Caco-2 (cell line): Measurements from ENCODE around the gene DESI2. TPM values are rescaled to one million over a fixed set of nuclear protein-coding genes. Genes with fewer than 3 reads are reported as not detected.
"Not testable (repeated sequence)": the region's sequence is repeated elsewhere in the genome, so short reads cannot be mapped to it uniquely, and the experiment has no call there.

Experiments used
- BruUV-seq: library from RNA; stranded (reverse); fragments of 400-500 nt; replicated peaks from 2 replicates; lab custom pipeline; 2021; lab: Mats Ljungman, UMichigan
- CTCF ChIA-PET: fragments of 300-600 bp; sonication (Branson Sonifier 250); formaldehyde crosslinking; loops from one replicate; lab custom pipeline; 2022; ENCODE audit warnings: antibody characterized with exemption; lab: Charles Lee
- POLR2A ChIA-PET: fragments of 300-600 bp; sonication (Branson Sonifier 250); formaldehyde crosslinking; loops from one replicate; lab custom pipeline; 2022; ENCODE audit warnings: antibody characterized with exemption; lab: Charles Lee
- DNase-seq, 2 experiments: peaks; one replicate each; pipeline versions ENCODE4 v3.0.0 to v3.0.0-alpha.2; 2020 to 2022
- H3K27me3 ChIP-seq: replicated peaks from 2 replicates; pipeline ENCODE4 v1.6.0; 2011; ENCODE audit warnings: low read length; ENCODE audit not compliant: control insufficient read depth, insufficient read depth
- H3K36me3 ChIP-seq: 2 replicates; pipeline ENCODE4 v1.5.1; 2011; ENCODE audit warnings: low read length; ENCODE audit not compliant: control insufficient read depth, insufficient read depth
- H3K4me1 ChIP-seq: fragments of 250-450 bp; sonication (Bioruptor Pico); 2 replicates; pipeline ENCODE4 v1.5.1; 2020; ENCODE audit warnings: mild to moderate bottlenecking
- H3K4me3 ChIP-seq: 2 replicates; pipeline ENCODE4 v1.5.1; 2011; ENCODE audit warnings: low read depth, mild to moderate bottlenecking, control low read depth, low read length
- H3K9me3 ChIP-seq: fragments of 250-450 bp; sonication (Bioruptor Pico); 2 replicates; pipeline ENCODE4 v1.5.1; 2020; ENCODE audit warnings: mild to moderate bottlenecking, moderate library complexity
- H3K27ac Mint-ChIP-seq: one replicate; pipeline ENCODE4 v1.8.0; 2022; ENCODE audit warnings: mixed read lengths; ENCODE audit not compliant: unreplicated experiment
- H3K27me3 Mint-ChIP-seq: one replicate; pipeline ENCODE4 v1.8.0; 2022; ENCODE audit warnings: mixed read lengths; ENCODE audit not compliant: insufficient read depth, unreplicated experiment
- H3K36me3 Mint-ChIP-seq: one replicate; pipeline ENCODE4 v1.8.0; 2022; ENCODE audit warnings: mild to moderate bottlenecking, mixed read lengths; ENCODE audit not compliant: insufficient read depth, unreplicated experiment
- H3K4me1 Mint-ChIP-seq: one replicate; pipeline ENCODE4 v1.8.0; 2022; ENCODE audit warnings: low read depth, mixed read lengths; ENCODE audit not compliant: unreplicated experiment
- H3K4me3 Mint-ChIP-seq: one replicate; pipeline ENCODE4 v1.8.0; 2022; ENCODE audit warnings: mild to moderate bottlenecking, moderate library complexity, mixed read lengths; ENCODE audit not compliant: unreplicated experiment
- H3K9me3 Mint-ChIP-seq: one replicate; pipeline ENCODE4 v1.8.0; 2022; ENCODE audit warnings: mixed read lengths; ENCODE audit not compliant: unreplicated experiment
- CTCF ChIP-seq, 2 experiments: fragments of 200-600 bp in 1 of 2; IDR thresholded peaks; 1 replicate in 1 of 2; 2 replicates in 1 of 2; pipeline versions ENCODE4 v1.5.1 to v1.8.0; 2011 to 2022; ENCODE audit warnings: antibody characterized with exemption in 1 of 2, control low read depth in 1 of 2, inconsistent platforms in 1 of 2, low read depth in 1 of 2, low read length in 1 of 2, mild to moderate bottlenecking in 1 of 2, moderate library complexity in 1 of 2; ENCODE audit not compliant: insufficient read depth in 1 of 2, severe bottlenecking in 1 of 2, unreplicated experiment in 1 of 2
- intact Hi-C: fragments of 100-400 bp; cut with micrococcal nuclease; formaldehyde crosslinking; loops from one replicate; pipeline ENCODE4 v1.10.0; 2022; ENCODE audit not compliant: unreplicated experiment
- total RNA-seq: library from RNA; stranded (reverse); gene quantifications from 2 replicates; pipeline ENCODE4 v1.2.3, GENCODE V29; 2022

The DESI2 gene
- total RNA-seq, 1 experiment from 2014 or later = 47.7 TPM

- H3K27ac Mint-ChIP-seq, H3K4me3 ChIP-seq, H3K27me3 Mint-ChIP-seq, H3K9me3 ChIP-seq, H3K27me3 ChIP-seq, H3K4me1 ChIP-seq, H3K36me3 Mint-ChIP-seq, BruUV-seq, H3K4me3 Mint-ChIP-seq, H3K36me3 ChIP-seq, H3K9me3 Mint-ChIP-seq, CTCF ChIA-PET, POLR2A ChIA-PET, DNase-seq, H3K4me1 Mint-ChIP-seq, intact Hi-C loops: not testable (repeated sequence)
Observed at GRCh38 chr1:244740027-244740617, 87.2 kb downstream of the DESI2 start.

GRCh38 chr1:244741692-244742091, 88.8 kb downstream of the DESI2 start:
- no peaks in the 10 kb centered on the region for H3K27me3 Mint-ChIP-seq
- no peak for DNase-seq
- no peaks in the 10 kb centered on the region for H3K36me3 ChIP-seq
- H3K9me3 Mint-ChIP-seq = no peaks in the 10 kb centered on the region
- ChIA-PET POLR2A (no interaction called here), CTCF (no interaction called here)
- H3K36me3 Mint-ChIP-seq = no peaks in the 10 kb centered on the region
- H3K4me3 ChIP-seq = no peak overlapping the region
- no peaks in the 10 kb centered on the region for H3K27me3 ChIP-seq
- intact Hi-C loops = no loop called here
- no peak for TF ChIP-seq CTCF (IDR thresholded peaks at IDR 0.05; ENCODE audit: insufficient read depth in 1 of 2, low read depth in 1 of 2, low read length in 1 of 2, severe bottlenecking in 1 of 2, unreplicated experiment in 1 of 2)
- no peaks in the 10 kb centered on the region for H3K9me3 ChIP-seq
- H3K4me1 ChIP-seq = no peaks in the 10 kb centered on the region
- peaks cover 6% of the 10 kb centered on the region for H3K4me1 Mint-ChIP-seq
- no peak overlapping the region for H3K27ac Mint-ChIP-seq
- H3K4me3 Mint-ChIP-seq = no peak overlapping the region
- BruUV-seq = no TSS peak

GRCh38 chr1:244749230-244750016, 96.5 kb downstream of the DESI2 start:
- H3K4me1 ChIP-seq = no peaks in the 10 kb centered on the region
- no peaks in the 10 kb centered on the region for H3K9me3 Mint-ChIP-seq
- no peak for TF ChIP-seq CTCF (IDR thresholded peaks at IDR 0.05; ENCODE audit: insufficient read depth in 1 of 2, low read depth in 1 of 2, low read length in 1 of 2, severe bottlenecking in 1 of 2, unreplicated experiment in 1 of 2)
- H3K4me1 Mint-ChIP-seq = no peaks in the 10 kb centered on the region
- BruUV-seq = no TSS peak
- POLR2A ChIA-PET = no interaction called here
- no peaks in the 10 kb centered on the region for H3K9me3 ChIP-seq
- no peak overlapping the region for H3K27ac Mint-ChIP-seq
- H3K36me3 ChIP-seq = no peaks in the 10 kb centered on the region
- H3K27me3 Mint-ChIP-seq = no peaks in the 10 kb centered on the region
- no peaks in the 10 kb centered on the region for H3K27me3 ChIP-seq
- H3K36me3 Mint-ChIP-seq = no peaks in the 10 kb centered on the region
- H3K4me3 ChIP-seq = no peak overlapping the region
- DNase-seq = no peak
- no peak overlapping the region for H3K4me3 Mint-ChIP-seq
- intact Hi-C loops = no loop called here
- CTCF ChIA-PET = no interaction called here
